Parathyroid adenoma (tissue), 2 donors: Measurements from ENCODE around the gene FOXO3.

Experiments
- H2AFZ ChIP-seq: fragments of 300-600 bp; sonication (generic); one replicate; pipeline ENCODE4 v1.7.0; 2017; ENCODE audit warnings: antibody characterized with exemption, mild to moderate bottlenecking
- H3K27ac ChIP-seq: fragments of 300-600 bp; sonication (generic); one replicate; pipeline ENCODE4 v1.7.0; 2017
- H3K27me3 ChIP-seq: fragments of 300-600 bp; sonication (generic); one replicate; pipeline ENCODE4 v1.7.0; 2017; ENCODE audit warnings: low read length; ENCODE audit not compliant: control insufficient read depth, insufficient read depth
- H3K36me3 ChIP-seq: fragments of 300-600 bp; sonication (generic); one replicate; pipeline ENCODE4 v1.7.0; 2017; ENCODE audit warnings: low read length; ENCODE audit not compliant: control insufficient read depth, insufficient read depth
- H3K4me1 ChIP-seq: fragments of 300-600 bp; sonication (generic); one replicate; pipeline ENCODE4 v1.7.0; 2017; ENCODE audit warnings: control low read depth
- H3K4me2 ChIP-seq: fragments of 300-600 bp; sonication (generic); one replicate; pipeline ENCODE4 v1.7.0; 2017; ENCODE audit warnings: low read length
- H3K4me3 ChIP-seq: fragments of 300-600 bp; sonication (generic); one replicate; pipeline ENCODE4 v1.7.0; 2017; ENCODE audit warnings: low read depth, low read length
- H3K79me2 ChIP-seq: fragments of 300-600 bp; sonication (generic); one replicate; pipeline ENCODE4 v1.7.0; 2017; ENCODE audit warnings: control low read depth
- H3K9ac ChIP-seq: fragments of 300-600 bp; sonication (generic); one replicate; pipeline ENCODE4 v1.7.0; 2017; ENCODE audit warnings: mild to moderate bottlenecking
- H3K9me3 ChIP-seq: fragments of 300-600 bp; sonication (generic); one replicate; pipeline ENCODE4 v1.7.0; 2017; ENCODE audit warnings: low read length; ENCODE audit not compliant: control insufficient read depth
- TF ChIP-seq, protein P1 (sequence below): fragments of 300-600 bp; sonication (generic); IDR thresholded peaks from one replicate; pipeline ENCODE4 v1.7.0; 2017; ENCODE audit warnings: antibody characterized with exemption, mild to moderate bottlenecking
- donor health status: primary hyperparathyroidism.

FOXO3 gene

DNA sequence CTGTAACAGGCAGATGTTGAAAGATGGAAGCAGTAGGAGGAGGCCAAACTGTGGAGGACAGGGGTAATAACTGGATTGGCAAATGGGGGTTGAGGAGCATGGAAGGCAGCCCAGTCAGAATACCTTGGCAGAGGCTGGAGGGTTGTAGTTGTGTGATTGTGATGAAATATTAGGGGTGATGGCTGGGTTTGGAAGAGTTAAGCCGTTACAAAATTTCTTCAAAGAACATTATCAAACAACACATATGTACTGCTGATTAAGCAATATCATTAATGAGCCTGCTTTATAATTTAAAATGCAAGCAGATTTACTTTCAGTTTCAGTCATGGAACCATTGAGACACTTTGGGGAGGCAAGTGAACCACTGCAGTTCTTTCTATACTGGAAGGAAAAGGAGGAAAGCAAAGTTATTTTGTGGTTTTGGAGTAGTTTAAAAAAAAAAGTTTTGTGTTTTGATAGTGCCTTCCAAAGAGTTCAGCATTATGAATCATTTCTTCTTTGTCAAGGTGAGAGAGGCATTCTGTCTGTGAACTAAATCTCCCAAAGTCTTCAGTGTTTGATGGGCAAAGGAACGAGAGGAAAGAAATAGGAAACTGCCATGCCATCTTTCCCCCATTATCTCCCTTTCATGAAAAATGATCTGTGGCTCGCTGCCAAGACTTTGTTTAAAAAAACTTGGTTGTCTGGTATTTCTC lies 20.7 kb downstream of the FOXO3 start:
- Histone ChIP-seq H3K9ac (no peak overlapping the region), H3K4me1 (peaks cover 63% of the 10 kb centered on the region), H3K27me3 (no peaks in the 10 kb centered on the region), H3K79me2 (peaks cover 22% of the 10 kb centered on the region), H3K9me3 (no peaks in the 10 kb centered on the region), H2AFZ (no peak overlapping the region), H3K36me3 (no peaks in the 10 kb centered on the region), H3K27ac (peak overlapping the region; percentile 58), H3K4me2 (peak overlapping the region; percentile 36), H3K4me3 (no peak overlapping the region)
- TF ChIP-seq, protein P1, sequence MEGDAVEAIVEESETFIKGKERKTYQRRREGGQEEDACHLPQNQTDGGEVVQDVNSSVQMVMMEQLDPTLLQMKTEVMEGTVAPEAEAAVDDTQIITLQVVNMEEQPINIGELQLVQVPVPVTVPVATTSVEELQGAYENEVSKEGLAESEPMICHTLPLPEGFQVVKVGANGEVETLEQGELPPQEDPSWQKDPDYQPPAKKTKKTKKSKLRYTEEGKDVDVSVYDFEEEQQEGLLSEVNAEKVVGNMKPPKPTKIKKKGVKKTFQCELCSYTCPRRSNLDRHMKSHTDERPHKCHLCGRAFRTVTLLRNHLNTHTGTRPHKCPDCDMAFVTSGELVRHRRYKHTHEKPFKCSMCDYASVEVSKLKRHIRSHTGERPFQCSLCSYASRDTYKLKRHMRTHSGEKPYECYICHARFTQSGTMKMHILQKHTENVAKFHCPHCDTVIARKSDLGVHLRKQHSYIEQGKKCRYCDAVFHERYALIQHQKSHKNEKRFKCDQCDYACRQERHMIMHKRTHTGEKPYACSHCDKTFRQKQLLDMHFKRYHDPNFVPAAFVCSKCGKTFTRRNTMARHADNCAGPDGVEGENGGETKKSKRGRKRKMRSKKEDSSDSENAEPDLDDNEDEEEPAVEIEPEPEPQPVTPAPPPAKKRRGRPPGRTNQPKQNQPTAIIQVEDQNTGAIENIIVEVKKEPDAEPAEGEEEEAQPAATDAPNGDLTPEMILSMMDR = no peak

DNA sequence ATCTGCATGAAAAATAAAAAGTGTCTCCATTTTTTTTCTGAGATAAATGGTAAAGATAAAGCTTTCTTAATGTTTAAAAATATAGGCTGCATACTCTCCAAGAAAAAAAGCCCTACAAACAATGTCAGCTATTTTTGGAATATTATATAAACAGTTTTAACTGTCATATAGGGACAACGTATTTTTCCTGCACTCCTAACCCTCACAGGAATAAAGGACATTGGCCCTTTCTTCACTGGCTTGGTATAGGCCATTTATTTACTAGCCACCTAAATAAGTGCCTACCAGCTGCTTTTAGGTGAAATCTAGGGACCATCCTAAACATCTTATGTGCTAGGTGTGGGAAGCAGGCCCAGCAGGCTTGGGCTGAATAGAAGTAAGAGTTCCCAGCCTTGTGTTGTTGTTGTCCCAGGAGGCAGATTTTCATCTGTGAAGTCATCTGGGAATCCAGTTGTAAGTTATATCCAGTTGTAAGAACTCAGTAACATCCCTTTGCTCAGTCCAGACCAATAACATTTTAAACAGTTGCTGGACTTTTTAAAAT lies 21.3 kb downstream of the FOXO3 start:
- Histone ChIP-seq H3K4me3 (no peak overlapping the region), H2AFZ (no peak overlapping the region), H3K4me1 (peaks cover 62% of the 10 kb centered on the region), H3K9me3 (no peaks in the 10 kb centered on the region), H3K9ac (no peak overlapping the region), H3K27me3 (no peaks in the 10 kb centered on the region), H3K27ac (peak overlapping the region; percentile 58), H3K79me2 (peaks cover 25% of the 10 kb centered on the region), H3K4me2 (peak overlapping the region; percentile 36), H3K36me3 (no peaks in the 10 kb centered on the region)
- TF ChIP-seq, protein P1 = no peak

DNA sequence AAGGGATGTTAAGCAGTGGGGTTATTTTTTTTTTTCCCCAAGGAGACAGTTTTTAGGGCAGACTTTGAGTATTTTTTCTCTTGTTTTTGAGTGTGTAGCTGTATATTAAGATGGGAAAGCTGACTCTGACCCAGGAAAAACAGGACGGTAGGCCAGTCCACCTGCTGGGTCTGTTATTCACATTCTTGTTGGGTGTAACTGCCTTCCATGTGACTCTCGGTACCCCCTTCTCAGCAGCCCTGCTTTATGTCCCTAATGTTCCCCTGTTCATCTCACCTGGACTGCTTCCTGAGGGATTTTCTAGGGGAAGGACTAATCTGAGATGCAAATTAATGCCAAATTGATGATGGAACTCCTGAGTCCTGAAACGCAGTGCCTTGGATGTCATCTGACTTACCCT lies 21.9 kb downstream of the FOXO3 start:
- peak overlapping the region; percentile 58 for H3K27ac ChIP-seq
- no peaks in the 10 kb centered on the region for H3K36me3 ChIP-seq
- peaks cover 65% of the 10 kb centered on the region for H3K4me1 ChIP-seq
- peaks cover 29% of the 10 kb centered on the region for H3K79me2 ChIP-seq
- no peak overlapping the region for H2AFZ ChIP-seq
- no peaks in the 10 kb centered on the region for H3K9me3 ChIP-seq
- no peak overlapping the region for H3K9ac ChIP-seq
- H3K27me3 ChIP-seq = no peaks in the 10 kb centered on the region
- H3K4me2 ChIP-seq = no peak overlapping the region
- no peak overlapping the region for H3K4me3 ChIP-seq
- TF ChIP-seq, protein P1 = no peak

- peaks cover 67% of the 10 kb centered on the region for H3K4me1 ChIP-seq
- peaks cover 29% of the 10 kb centered on the region for H3K79me2 ChIP-seq
- TF ChIP-seq, protein P1 = no peak
- no peak overlapping the region for H2AFZ ChIP-seq
- no peaks in the 10 kb centered on the region for H3K36me3 ChIP-seq
- H3K4me2 ChIP-seq = no peak overlapping the region
- H3K9ac ChIP-seq = no peak overlapping the region
- no peaks in the 10 kb centered on the region for H3K9me3 ChIP-seq
- no peaks in the 10 kb centered on the region for H3K27me3 ChIP-seq
- no peak overlapping the region for H3K27ac ChIP-seq
- no peak overlapping the region for H3K4me3 ChIP-seq
Measured at GRCh38 chr6:108584323-108584722, 23.6 kb downstream of the FOXO3 start.

DNA sequence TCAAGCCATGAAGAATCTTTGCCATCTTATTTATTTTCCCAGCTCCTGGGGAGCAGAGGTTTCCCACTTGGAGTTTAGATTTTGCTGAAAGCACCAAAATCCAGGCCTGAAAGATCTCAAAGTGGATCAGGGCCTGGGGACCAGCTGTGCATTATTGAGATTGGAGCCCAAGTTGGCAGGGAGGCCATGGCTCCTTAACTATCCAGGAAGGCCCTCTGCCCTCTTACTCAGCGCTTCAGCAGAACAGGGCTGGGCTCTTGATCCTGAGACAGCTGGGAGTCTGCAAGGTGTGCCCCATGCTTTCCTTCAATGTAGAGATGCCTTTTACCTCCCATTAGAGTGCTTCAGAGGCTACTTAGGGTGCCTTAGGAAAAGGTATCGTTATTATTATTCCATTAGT lies 24.6 kb downstream of the FOXO3 start:
- TF ChIP-seq, protein P1 = no peak
- Histone ChIP-seq H2AFZ (no peak overlapping the region), H3K9me3 (no peaks in the 10 kb centered on the region), H3K4me2 (no peak overlapping the region), H3K79me2 (peaks cover 29% of the 10 kb centered on the region), H3K4me1 (peaks cover 66% of the 10 kb centered on the region), H3K27ac (peak overlapping the region; percentile 42), H3K9ac (no peak overlapping the region), H3K36me3 (no peaks in the 10 kb centered on the region), H3K27me3 (no peaks in the 10 kb centered on the region), H3K4me3 (no peak overlapping the region)
